Activated CD8-positive, alpha-beta memory T cell treated with anti-CD3 and anti-CD28 coated beads for 24 hours (primary cell): ENCODE data around the gene CNOT4.
"Not testable (repeated sequence)": the region's sequence is repeated elsewhere in the genome, so short reads cannot be mapped to it uniquely, and the experiment has no call there.

Source experiments
- DNase-seq: peaks from one replicate; pipeline ENCODE4 v3.0.0-alpha.2; 2020

The CNOT4 gene

GRCh38 chr7:135359615-135360014 lies 150.3 kb downstream of the CNOT4 start:
- DNase-seq: no peak

DNA sequence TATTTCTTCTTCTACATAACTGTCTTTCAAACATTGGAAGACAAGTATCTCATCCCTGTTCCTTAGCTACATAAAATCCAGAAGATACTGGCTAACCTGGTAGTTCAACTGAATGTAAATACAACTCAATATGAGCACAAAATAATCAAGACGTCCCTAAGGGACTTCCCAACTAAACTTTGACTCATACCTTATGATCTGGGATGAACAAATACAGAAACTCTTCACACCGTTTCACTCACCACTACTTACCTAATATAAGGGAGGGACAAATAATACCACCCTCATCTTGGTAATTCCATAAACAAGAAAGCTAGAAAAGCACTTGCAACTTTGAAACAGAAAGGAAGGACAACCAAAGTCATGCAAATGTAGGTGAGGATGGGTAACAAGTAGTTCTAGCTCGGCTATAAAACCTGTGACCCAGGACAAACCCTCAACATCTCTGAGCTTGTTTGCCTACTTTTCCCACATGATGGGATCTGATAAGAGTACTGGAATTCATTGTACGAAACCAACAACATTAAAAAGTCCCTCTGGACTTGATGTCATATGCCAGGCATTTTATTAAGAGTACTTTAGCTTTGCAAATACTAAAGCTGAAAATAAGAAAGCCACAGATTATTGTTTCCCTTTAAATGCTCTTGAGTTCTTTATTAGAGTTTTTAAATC lies 154.4 kb downstream of the CNOT4 start:
- DNase-seq: no peak

GRCh38 chr7:135353832-135354231 lies 156.1 kb downstream of the CNOT4 start:
- DNase-seq: no peak

- no peak for DNase-seq
Measured at GRCh38 chr7:135352285-135352684, 157.6 kb downstream of the CNOT4 start.

GRCh38 chr7:135351070-135351469 lies 158.8 kb downstream of the CNOT4 start:
- not testable (repeated sequence) for DNase-seq

GRCh38 chr7:135349746-135350145 lies 160.2 kb downstream of the CNOT4 start:
- DNase-seq: no peak

- DNase-seq: no peak
Measured at GRCh38 chr7:135348493-135348892, 161.4 kb downstream of the CNOT4 start.

- DNase-seq: no peak
Measured at GRCh38 chr7:135343361-135343760, 166.5 kb downstream of the CNOT4 start.

DNA sequence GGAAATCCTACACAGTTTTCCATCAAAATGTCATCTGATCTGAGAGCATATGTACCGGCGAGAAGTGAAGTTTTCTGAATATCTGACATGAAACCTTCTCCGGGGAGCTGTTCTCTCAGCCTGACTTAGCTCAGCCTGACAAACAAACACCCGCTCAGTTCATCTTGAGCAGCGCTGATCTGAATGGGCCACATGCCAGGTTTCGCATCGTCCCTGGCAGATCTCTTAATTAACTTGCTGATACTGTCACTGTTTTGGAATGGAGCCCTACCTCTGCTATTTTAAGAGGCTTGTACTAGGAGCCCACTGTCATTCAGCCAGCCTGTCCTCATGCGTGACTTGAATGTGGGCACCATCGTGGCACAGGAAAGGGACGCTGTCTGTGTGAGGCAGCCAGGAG lies 167.0 kb downstream of the CNOT4 start:
- DNase-seq: no peak

DNA sequence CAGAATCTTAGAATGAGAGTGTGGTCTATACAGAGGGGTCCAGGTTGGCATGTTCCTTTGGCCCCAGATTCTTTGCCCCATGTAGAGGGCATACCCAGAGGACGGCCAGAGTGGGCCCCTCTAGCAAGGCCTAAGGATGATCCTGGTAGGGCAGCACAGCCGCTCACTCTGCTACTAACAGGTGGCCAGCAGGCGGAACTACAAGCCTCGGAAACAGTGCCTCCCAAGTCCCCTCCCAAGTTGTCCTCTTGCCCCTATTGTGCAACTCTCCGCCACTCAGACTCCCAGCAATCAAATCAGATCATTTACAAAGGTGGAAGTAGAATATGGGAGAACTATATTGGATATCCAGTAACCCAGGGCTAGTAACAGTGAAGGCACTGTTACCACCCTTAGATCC lies 168.9 kb downstream of the CNOT4 start:
- no peak for DNase-seq

- no peak for DNase-seq
Measured at GRCh38 chr7:135337977-135338550, 171.8 kb downstream of the CNOT4 start.

GRCh38 chr7:135337506-135337905 lies 172.4 kb downstream of the CNOT4 start:
- no peak for DNase-seq

DNA sequence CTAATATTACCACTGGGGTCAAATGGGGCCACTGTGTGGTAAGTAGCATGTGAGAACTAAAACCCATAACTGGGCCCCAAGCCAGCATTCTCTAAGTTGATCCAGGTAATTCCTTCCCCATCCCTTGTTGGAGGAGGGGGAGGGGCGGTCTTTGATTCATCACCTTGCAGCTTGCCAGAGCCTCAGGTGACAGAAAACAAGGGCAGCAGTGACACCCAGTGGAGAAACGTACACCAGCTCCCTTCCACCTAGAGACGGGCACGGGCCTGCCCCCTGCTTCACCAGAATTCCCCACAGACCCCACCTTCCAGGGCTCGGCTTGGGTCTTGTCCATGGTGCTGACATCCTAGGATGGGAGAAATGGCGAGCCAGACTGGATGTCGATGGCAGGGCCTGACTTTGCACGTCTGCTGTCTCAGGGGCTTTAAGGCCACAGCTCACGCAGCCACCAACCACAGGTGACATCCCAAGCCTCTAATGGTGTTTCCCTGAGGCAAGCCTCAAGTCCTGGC lies 174.2 kb downstream of the CNOT4 start:
- peak; percentile 60 for DNase-seq

GRCh38 chr7:135334830-135335543 lies 174.9 kb downstream of the CNOT4 start:
- no peak for DNase-seq

DNA sequence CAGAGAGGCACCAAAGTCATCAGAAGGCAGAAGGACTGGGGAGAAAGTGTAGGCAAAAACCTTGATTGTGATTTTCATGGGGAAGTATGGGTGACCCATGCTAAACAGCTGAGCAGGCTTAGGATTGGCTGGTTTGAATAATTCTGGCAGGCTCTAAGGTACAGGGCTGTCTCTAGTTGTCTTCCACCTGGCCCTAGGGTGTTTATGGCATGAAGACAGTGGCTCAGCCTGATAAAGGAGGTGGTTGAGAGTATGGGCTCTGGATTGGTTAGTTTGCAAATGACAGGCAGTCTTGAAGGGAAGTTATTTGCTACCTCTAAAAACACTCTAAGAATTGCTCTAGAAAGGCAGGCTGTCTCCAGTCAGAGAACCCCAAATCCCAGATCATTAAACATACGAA lies 176.0 kb downstream of the CNOT4 start:
- no peak for DNase-seq

GRCh38 chr7:135333200-135333599 lies 176.7 kb downstream of the CNOT4 start:
- no peak for DNase-seq

- DNase-seq: no peak
Measured at GRCh38 chr7:135330088-135330487, 179.8 kb downstream of the CNOT4 start.

GRCh38 chr7:135328526-135328925 lies 181.4 kb downstream of the CNOT4 start:
- no peak for DNase-seq

DNA sequence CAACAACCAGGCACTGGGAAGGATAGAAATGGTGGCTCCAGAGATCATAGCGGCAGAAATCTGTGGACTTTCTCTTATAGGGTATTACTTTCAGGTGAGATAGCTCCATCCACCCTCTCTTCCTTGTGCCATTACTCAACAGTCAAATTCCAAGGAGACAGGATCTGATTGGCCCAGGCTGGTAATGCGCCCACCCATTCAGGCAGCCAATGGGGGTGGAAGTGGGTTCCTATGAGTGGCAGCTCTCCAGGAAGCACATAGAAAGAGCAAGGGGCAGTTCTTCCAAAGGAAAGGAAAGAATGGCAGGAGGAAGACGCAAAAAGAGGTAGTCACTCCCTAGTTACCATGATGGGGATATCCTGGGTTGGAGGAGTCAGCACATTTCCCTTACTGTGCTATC lies 181.8 kb downstream of the CNOT4 start:
- DNase-seq: no peak

DNA sequence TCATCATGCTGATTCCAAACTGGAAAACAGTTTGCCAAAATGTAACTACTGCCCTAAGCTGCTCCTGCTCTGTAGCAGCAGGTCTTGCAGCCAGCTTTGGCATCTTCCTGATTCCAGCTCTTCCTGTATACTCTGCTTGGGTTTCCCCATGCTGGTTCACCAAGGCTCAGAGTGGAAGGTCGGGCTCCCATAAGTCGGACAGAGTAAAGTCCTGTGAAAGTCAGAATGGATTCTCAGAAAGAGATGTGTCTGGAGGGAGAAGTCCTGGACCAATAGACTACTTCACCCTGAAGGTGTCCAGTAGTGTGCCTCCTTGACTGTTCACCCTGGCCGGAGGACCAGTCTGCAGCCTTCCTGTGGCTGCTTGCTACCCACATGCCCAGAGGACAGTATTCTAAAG lies 182.4 kb downstream of the CNOT4 start:
- no peak for DNase-seq

DNA sequence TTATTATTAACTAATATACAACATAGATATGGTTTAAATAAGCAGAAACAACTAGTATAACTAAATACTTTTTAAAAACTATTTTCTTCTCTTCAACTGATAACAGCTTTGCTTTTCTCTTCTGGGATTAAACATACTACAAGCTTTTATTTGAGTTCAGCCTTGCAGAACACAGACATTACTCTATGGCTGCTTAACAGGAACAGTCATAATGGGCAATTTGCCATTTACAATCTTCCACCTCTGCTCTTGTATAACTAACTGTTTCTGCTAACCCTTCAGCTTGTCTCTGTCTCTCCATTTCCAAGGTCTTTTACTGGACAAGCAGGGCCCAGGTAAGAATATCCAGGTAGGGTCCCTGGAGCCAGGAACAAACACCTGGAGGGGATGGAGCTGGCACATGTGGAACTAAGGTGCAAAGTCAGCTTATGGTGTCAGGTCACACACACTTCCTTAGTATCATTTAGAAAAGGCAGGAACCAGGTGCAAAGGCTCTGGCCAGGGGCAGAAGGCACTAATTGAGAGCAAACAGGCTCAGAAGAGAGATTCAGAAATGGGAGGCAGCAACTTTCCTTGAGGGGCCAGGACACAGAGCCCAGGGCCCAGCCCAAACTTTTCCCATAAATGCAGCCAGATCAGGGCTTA lies 183.1 kb downstream of the CNOT4 start:
- DNase-seq: no peak

DNA sequence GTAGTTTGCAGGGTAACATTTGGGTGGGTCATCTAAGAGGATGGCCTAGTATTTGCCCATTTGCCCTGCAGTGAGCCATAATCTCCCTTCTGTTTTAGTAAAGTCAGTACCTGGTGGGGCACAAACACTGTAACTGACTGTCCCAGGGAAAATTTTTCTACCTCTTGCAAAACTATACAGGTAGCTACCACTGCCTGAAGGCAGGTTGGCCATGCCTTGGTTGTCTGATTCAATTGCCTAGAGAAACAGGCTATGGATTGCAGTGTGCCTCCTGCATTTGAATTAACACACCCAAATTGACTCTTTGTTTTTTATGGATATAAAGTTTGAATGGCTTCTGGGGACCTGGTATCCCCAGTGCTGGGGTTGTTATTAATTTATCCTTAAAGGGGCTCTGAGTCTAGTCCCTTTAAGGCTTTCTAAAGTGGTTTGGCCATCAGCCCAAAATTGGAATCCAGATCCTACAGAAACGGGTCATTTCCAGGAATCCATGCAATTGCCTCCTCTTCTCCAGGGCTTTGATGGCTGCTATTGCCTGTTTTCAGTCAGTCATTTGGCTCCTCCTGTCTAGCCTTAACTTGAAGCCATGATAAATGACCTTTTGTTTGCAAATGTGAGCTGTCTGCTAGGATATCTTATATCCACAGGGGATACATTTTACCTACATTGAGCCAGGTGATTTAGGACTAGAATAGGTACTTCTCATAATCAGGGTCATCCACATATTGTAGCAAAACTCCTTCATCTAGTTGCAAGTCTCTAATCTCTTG lies 187.1 kb downstream of the CNOT4 start:
- DNase-seq: no peak

GRCh38 chr7:135321556-135321955 lies 188.3 kb downstream of the CNOT4 start:
- no peak for DNase-seq
